ENCODE measurements around the gene VAV2.
"Not testable (repeated sequence)": the region's sequence is repeated elsewhere in the genome, so short reads cannot be mapped to it uniquely, and the experiment has no call there.

The VAV2 gene

GRCh38 chr9:133996531-133997520 is 4.7 kb upstream of the VAV2 start:
- peak; percentile 1 for DNase-seq

GRCh38 chr9:133995012-133995896 is 3.1 kb upstream of the VAV2 start:
- DNase-seq = peak; percentile 6

GRCh38 chr9:133994353-133995011 is 2.4 kb upstream of the VAV2 start:
- peak; percentile 80 for DNase-seq

GRCh38 chr9:133993635-133994253 is 1.6 kb upstream of the VAV2 start:
- DNase-seq = no peak

GRCh38 chr9:133992780-133993634 is 883 bp upstream of the VAV2 start:
- peak; percentile 95 for DNase-seq

DNA sequence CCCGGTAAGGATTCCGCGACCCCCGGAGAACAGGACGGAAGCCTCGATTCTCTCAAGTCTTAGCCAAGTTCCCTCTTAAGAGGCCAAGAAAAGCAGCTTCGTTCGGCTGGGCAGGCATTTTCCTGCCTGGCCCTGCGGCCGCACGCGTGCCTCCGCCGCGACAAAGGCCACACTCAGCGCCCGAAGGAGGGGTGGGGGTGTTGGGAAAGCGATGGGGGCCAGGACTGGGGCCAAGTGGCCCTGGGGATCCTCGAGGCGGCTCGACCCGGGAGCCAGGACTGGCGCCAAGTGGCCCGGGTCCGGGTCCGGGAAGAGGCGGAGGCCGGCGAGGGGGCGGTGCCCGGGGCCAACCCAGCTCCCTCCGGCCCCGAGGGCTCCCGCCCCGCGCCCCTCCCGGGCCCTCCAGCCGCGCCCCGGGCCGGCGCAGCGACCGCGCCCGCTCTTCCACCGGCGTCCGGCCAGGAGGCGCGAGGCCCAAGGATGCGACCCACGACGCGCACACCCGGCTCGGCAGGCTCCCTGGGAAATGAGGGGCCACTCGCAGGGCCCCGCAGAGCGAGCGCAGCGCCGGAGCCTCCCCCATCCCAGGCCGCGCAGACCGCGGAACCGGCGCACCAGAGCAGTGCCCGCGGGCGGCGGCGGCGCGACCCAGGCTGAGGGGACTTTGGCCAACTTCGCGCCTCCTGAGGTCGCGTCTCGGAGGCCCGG is 756 bp downstream of the VAV2 start:
- peak; percentile 57 for DNase-seq

GRCh38 chr9:133990366-133991213 is 1.5 kb downstream of the VAV2 start:
- DNase-seq = peak; percentile 80

GRCh38 chr9:133989625-133990365 is 2.3 kb downstream of the VAV2 start:
- peak; percentile 15 for DNase-seq

- not testable (repeated sequence) for DNase-seq
These were observed 3.4 kb downstream of the VAV2 start for GRCh38 chr9:133988771-133989170.

DNA sequence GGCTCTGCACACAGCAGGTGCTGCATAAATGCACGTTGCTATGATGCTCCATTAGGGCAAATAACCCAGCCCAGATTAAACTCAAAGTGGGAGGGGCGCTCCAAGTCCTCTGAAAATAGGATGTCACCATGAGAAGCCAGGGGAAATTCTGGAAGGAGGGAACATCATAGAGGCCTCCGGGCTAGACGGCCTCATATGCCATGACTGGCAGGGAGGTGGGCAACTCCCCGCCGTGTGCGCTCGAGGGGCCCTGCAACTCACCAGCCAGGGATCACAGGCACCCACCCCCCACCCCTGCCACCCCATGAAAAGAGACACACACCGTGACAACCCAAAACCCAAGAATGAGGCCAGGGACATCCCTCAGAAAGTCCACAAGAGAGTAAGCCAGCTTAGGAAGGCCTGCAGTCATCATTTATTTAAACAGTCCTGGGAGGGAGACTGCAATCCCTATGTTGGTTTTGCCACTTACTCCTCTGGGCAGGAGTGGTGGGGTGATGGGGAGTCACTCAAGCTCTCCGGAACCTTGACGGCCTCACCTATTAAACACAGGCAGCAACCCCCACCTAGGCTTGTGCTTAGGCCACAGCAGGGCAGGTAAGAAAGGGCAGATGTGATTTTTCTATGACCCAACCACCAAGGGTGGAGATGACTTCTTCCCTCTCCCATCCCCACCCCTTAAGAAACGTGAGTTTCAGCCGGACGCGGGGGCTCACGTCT is 4.0 kb downstream of the VAV2 start:
- no peak for DNase-seq

DNA sequence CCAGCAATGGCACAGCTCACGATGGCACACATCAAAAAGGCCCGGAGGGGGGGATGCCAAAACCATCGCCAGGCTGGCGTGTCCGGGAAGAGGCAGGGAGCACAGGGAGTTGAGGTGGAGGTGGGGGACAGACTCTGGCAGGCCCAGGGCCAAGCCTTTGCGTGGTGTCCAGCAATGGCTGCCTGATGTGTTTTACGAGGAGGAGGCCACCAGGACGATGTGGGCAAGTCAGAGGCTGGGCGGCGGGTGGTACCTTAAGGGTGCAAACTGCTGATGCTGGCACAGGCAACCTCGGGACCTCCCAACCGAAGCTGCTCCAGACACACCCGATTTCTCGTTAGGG is 4.7 kb downstream of the VAV2 start:
- no peak for DNase-seq

- DNase-seq = no peak
These were observed 5.2 kb downstream of the VAV2 start for GRCh38 chr9:133986774-133987445.

DNA sequence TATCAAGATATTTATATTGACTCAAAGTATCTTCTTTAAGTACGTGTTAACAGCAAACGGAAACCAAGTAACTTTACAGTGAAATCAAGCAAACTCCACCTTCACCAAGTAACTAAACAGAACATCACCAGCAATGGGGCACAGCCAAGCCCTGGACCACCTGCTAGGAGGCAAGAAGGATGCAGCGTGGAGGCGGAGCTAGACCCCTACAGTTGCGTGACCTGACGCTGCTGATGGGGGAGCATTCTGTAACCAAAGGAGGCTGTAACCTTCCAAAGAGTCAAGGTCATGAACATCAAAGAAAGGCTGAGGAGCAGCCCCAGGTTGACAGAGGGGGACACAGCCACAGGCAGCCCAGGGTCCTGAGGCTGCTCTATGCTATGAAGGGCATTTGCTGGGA is 6.1 kb downstream of the VAV2 start:
- peak; percentile 2 for DNase-seq

DNA sequence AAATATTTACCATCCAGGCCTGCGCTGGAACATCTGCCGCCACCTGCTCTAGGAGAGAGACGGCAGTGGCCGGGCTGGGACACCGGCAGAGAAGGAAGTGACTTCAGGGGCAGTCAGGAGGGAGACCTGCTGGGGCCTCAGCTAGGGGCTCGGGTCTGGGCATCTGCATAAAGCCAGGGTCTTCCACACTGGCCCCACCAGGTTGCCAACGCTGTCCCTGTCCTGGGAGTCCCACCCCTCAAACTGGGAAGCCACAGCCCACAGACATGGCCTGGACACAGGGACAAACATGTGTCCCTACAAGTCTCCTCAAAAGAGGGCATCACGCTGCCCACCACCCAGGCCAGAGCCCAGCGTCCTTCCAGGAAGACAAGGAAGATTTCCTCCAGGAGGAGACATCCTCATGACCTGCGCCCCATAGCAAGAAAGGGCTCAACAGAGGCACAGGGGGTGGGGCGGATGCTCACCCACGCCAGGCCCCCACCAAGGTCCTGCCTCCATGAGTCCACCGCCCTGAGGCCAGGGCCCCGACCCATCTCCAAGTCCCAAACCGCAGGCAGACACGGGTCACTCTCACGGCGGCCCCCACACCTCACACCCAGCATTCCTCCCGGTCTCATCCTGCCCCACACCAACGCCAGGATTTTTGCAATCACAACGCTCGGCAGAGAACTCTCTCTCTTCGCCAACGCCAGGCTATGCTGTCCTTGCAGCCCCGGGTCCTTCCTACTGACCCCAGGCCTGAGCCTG is 9.0 kb downstream of the VAV2 start:
- DNase-seq = peak; percentile 6

GRCh38 chr9:133981958-133982681 is 10.0 kb downstream of the VAV2 start:
- peak; percentile 6 for DNase-seq

DNA sequence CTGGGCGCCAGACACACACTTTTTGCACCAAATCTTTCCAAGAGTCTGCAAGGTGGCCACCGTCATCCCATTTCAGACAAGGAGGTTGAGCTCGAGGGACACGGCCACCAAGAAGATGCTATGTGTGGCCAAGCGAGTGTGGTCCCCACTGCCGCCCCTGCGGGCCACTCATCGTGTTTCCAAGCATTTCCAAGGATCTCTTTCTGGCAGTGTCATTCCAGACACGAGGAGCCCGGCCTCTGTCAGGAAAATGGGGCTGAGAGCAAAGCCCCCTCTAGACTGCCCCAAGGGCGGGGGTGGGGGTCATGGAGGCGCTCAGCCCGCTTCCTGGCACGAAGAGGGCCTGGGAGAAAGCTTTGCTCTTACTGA is 10.6 kb downstream of the VAV2 start:
- DNase-seq = no peak
